ENCODE data around the gene ILF3. TPM values are rescaled to one million over a fixed set of nuclear protein-coding genes. Genes with fewer than 3 reads are reported as not detected.

ILF3 gene
- polyA plus RNA-seq, 3 donors, result 34.4 to 189 (median 48.1) TPM

GRCh38 chr19:10637894-10638293, 16.3 kb upstream of the ILF3 start:
- Mint-ChIP-seq H3K4me1 (peaks cover 55% of the 10 kb centered on the region), H3K9me3 (peaks cover 0 to 2% (median 0%) of the 10 kb centered on the region in 7 donors), H3K27me3 (ENCODE audit: low read depth in 3 of 3) (peaks cover 10 to 11% (median 11%) of the 10 kb centered on the region in 3 donors), H3K27ac (peak overlapping the region in 4 of 7 donors; percentile 16 to 64 (median 46)), H3K36me3 (peaks cover 64 to 87% of the 10 kb centered on the region in 2 donors), H3K4me3 (peak overlapping the region in 1 of 2 donors; percentile 44)
- no peak for TF ChIP-seq CTCF (IDR thresholded peaks at IDR 0.05)
- Histone ChIP-seq H3K4me2 (replicated peaks; ENCODE audit: extremely low read depth, low read length, poor library complexity, severe bottlenecking) (peak overlapping the region; percentile 11), H3K36me3 (replicated peaks in 1 of 2; ENCODE audit: control insufficient read depth in 1 of 2, insufficient read depth in 2 of 2, low read length in 2 of 2) (peaks cover 40 to 61% of the 10 kb centered on the region in 2 donors), H3K9ac (ENCODE audit: insufficient read depth, low read length, poor library complexity, severe bottlenecking) (no peak overlapping the region), H4K20me1 (ENCODE audit: insufficient read depth, low read length) (peaks cover 42% of the 10 kb centered on the region), H3K9me3 (replicated peaks in 1 of 2; ENCODE audit: control insufficient read depth in 1 of 2, insufficient read depth in 1 of 2, low read length in 2 of 2) (no peaks in the 10 kb centered on the region), H3K27me3 (ENCODE audit: control insufficient read depth in 2 of 2, insufficient read depth in 2 of 2, low read length in 2 of 2) (no peaks in the 10 kb centered on the region), H3K4me3 (replicated peaks in 1 of 3; ENCODE audit: low read depth in 2 of 3, low read length in 3 of 3) (peak overlapping the region in 1 of 3 experiments; percentile 11), H2AFZ (ENCODE audit: insufficient read depth, low read depth, low read length, poor library complexity, severe bottlenecking) (no peak overlapping the region), H3K79me2 (ENCODE audit: insufficient read depth, low read length) (no peaks in the 10 kb centered on the region), H3K27ac (ENCODE audit: low read depth in 1 of 2, low read length in 2 of 2) (peak overlapping the region in 1 of 2 donors; percentile 14), H3K4me1 (ENCODE audit: control insufficient read depth in 1 of 2, insufficient read depth in 2 of 2, low read length in 2 of 2) (peaks cover 26 to 60% of the 10 kb centered on the region in 2 donors)
- intact Hi-C loops (cut with micrococcal nuclease), result loop anchor here in 1 of 2 donors (5.0 kb wide), 1 partner anchor 36 kb away; no protein-coding TSS in a partner anchor
- 20% methylated on average over 1 of the region's 8 CpGs for WGBS (ENCODE audit: insufficient coverage)
- DNase-seq, result no peak

GRCh38 chr19:10639836-10640235, 14.3 kb upstream of the ILF3 start:
- peak overlapping the region in 1 of 2 donors; percentile 58 for H3K27ac ChIP-seq (ENCODE audit: low read depth in 1 of 2, low read length in 2 of 2)
- Mint-ChIP-seq H3K36me3 (peaks cover 69 to 86% of the 10 kb centered on the region in 2 donors), H3K4me3 (peak overlapping the region in 1 of 2 donors; percentile 57), H3K4me1 (peaks cover 64% of the 10 kb centered on the region), H3K27ac (peak overlapping the region in 4 of 7 donors; percentile 89 to 91 (median 90)), H3K27me3 (ENCODE audit: low read depth in 3 of 3) (peaks cover 16 to 25% (median 22%) of the 10 kb centered on the region in 3 donors), H3K9me3 (peaks cover 0 to 5% (median 0%) of the 10 kb centered on the region in 7 donors)
- H2AFZ ChIP-seq (ENCODE audit: insufficient read depth, low read depth, low read length, poor library complexity, severe bottlenecking), result no peak overlapping the region
- peak in 2 of 3 donors; percentile 64 to 89 for DNase-seq
- H4K20me1 ChIP-seq (ENCODE audit: insufficient read depth, low read length), result peaks cover 52% of the 10 kb centered on the region
- peak overlapping the region; percentile 17 for H3K4me2 ChIP-seq (replicated peaks; ENCODE audit: extremely low read depth, low read length, poor library complexity, severe bottlenecking)
- no peak overlapping the region for H3K9ac ChIP-seq (ENCODE audit: insufficient read depth, low read length, poor library complexity, severe bottlenecking)
- H3K79me2 ChIP-seq (ENCODE audit: insufficient read depth, low read length), result no peaks in the 10 kb centered on the region
- H3K4me1 ChIP-seq (ENCODE audit: control insufficient read depth in 1 of 2, insufficient read depth in 2 of 2, low read length in 2 of 2), result peaks cover 28 to 61% of the 10 kb centered on the region in 2 donors
- intact Hi-C loops (cut with micrococcal nuclease), result loop anchor here in 1 of 2 donors (5.0 kb wide), 1 partner anchor 38 kb away; no protein-coding TSS in a partner anchor
- peak overlapping the region in 1 of 3 experiments; percentile 27 for H3K4me3 ChIP-seq (replicated peaks in 1 of 3; ENCODE audit: low read depth in 2 of 3, low read length in 3 of 3)
- TF ChIP-seq CTCF (IDR thresholded peaks at IDR 0.05), result no peak
- H3K9me3 ChIP-seq (replicated peaks in 1 of 2; ENCODE audit: control insufficient read depth in 1 of 2, insufficient read depth in 1 of 2, low read length in 2 of 2), result no peaks in the 10 kb centered on the region
- 87% methylated on average over 2 of the region's 8 CpGs for WGBS (ENCODE audit: insufficient coverage)
- H3K36me3 ChIP-seq (replicated peaks in 1 of 2; ENCODE audit: control insufficient read depth in 1 of 2, insufficient read depth in 2 of 2, low read length in 2 of 2), result peaks cover 42 to 56% of the 10 kb centered on the region in 2 donors
- H3K27me3 ChIP-seq (ENCODE audit: control insufficient read depth in 2 of 2, insufficient read depth in 2 of 2, low read length in 2 of 2), result peaks cover 0 to 11% of the 10 kb centered on the region in 2 donors
